Measurements from ENCODE around the gene SPAG8.

SPAG8 gene

GRCh38 chr9:35771943-35772342, 40.1 kb downstream of the SPAG8 start:
- TF ChIP-seq EZH2phosphoT487 (IDR thresholded peaks at IDR 0.05; ENCODE audit: borderline replicate concordance), result no peak
- TF ChIP-seq, protein P1, sequence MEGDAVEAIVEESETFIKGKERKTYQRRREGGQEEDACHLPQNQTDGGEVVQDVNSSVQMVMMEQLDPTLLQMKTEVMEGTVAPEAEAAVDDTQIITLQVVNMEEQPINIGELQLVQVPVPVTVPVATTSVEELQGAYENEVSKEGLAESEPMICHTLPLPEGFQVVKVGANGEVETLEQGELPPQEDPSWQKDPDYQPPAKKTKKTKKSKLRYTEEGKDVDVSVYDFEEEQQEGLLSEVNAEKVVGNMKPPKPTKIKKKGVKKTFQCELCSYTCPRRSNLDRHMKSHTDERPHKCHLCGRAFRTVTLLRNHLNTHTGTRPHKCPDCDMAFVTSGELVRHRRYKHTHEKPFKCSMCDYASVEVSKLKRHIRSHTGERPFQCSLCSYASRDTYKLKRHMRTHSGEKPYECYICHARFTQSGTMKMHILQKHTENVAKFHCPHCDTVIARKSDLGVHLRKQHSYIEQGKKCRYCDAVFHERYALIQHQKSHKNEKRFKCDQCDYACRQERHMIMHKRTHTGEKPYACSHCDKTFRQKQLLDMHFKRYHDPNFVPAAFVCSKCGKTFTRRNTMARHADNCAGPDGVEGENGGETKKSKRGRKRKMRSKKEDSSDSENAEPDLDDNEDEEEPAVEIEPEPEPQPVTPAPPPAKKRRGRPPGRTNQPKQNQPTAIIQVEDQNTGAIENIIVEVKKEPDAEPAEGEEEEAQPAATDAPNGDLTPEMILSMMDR (conservative IDR thresholded peaks at IDR 0.05; ENCODE audit: low read length), result no peak
- Histone ChIP-seq H3K9me3 (ENCODE audit: insufficient read depth, low read depth, low read length) (no peaks in the 10 kb centered on the region), H3K27me3 (ENCODE audit: insufficient read depth, low read length, poor library complexity, severe bottlenecking) (no peaks in the 10 kb centered on the region), H3K4me3 (ENCODE audit: low read length, poor library complexity, severe bottlenecking) (no peak overlapping the region), H3K36me3 (ENCODE audit: insufficient read depth, low read length) (no peaks in the 10 kb centered on the region), H3F3A (ENCODE audit: low read depth) (no peaks in the 10 kb centered on the region), H3K9ac (ENCODE audit: low read depth, low read length, poor library complexity, severe bottlenecking) (no peak overlapping the region), H3K4me1 (ENCODE audit: insufficient read depth, low read length, poor library complexity, severe bottlenecking) (no peaks in the 10 kb centered on the region), H2AFZ (ENCODE audit: low read length) (no peak overlapping the region), H3K79me2 (ENCODE audit: insufficient read depth, low read length) (peaks cover 31% of the 10 kb centered on the region), H3K4me2 (ENCODE audit: low read depth, low read length, poor library complexity, severe bottlenecking) (no peak overlapping the region), H4K20me1 (ENCODE audit: insufficient read depth, low read length, poor library complexity, severe bottlenecking) (peaks cover 4% of the 10 kb centered on the region), H3K9me2 (replicated peaks; ENCODE audit: low read depth, low read length) (no peaks in the 10 kb centered on the region)

GRCh38 chr9:35771534-35771933, 40.5 kb downstream of the SPAG8 start:
- Histone ChIP-seq H3K9me2 (replicated peaks; ENCODE audit: low read depth, low read length) (no peaks in the 10 kb centered on the region), H3K27me3 (ENCODE audit: insufficient read depth, low read length, poor library complexity, severe bottlenecking) (no peaks in the 10 kb centered on the region), H3K4me1 (ENCODE audit: insufficient read depth, low read length, poor library complexity, severe bottlenecking) (no peaks in the 10 kb centered on the region), H4K20me1 (ENCODE audit: insufficient read depth, low read length, poor library complexity, severe bottlenecking) (peaks cover 8% of the 10 kb centered on the region), H3F3A (ENCODE audit: low read depth) (no peaks in the 10 kb centered on the region), H3K36me3 (ENCODE audit: insufficient read depth, low read length) (no peaks in the 10 kb centered on the region), H3K79me2 (ENCODE audit: insufficient read depth, low read length) (peaks cover 31% of the 10 kb centered on the region), H3K4me2 (ENCODE audit: low read depth, low read length, poor library complexity, severe bottlenecking) (no peak overlapping the region), H3K4me3 (ENCODE audit: low read length, poor library complexity, severe bottlenecking) (no peak overlapping the region), H3K9me3 (ENCODE audit: insufficient read depth, low read depth, low read length) (no peaks in the 10 kb centered on the region), H3K9ac (ENCODE audit: low read depth, low read length, poor library complexity, severe bottlenecking) (no peak overlapping the region), H2AFZ (ENCODE audit: low read length) (no peak overlapping the region)
- TF ChIP-seq, protein P1 (conservative IDR thresholded peaks at IDR 0.05; ENCODE audit: low read length), result no peak
- no peak for TF ChIP-seq EZH2phosphoT487 (IDR thresholded peaks at IDR 0.05; ENCODE audit: borderline replicate concordance)

- Histone ChIP-seq H3K9ac (ENCODE audit: low read depth, low read length, poor library complexity, severe bottlenecking) (no peak overlapping the region), H3K9me2 (replicated peaks; ENCODE audit: low read depth, low read length) (no peaks in the 10 kb centered on the region), H3F3A (ENCODE audit: low read depth) (no peaks in the 10 kb centered on the region), H3K4me3 (ENCODE audit: low read length, poor library complexity, severe bottlenecking) (no peak overlapping the region), H3K79me2 (ENCODE audit: insufficient read depth, low read length) (peaks cover 33% of the 10 kb centered on the region), H2AFZ (ENCODE audit: low read length) (no peak overlapping the region), H3K9me3 (ENCODE audit: insufficient read depth, low read depth, low read length) (no peaks in the 10 kb centered on the region), H3K27me3 (ENCODE audit: insufficient read depth, low read length, poor library complexity, severe bottlenecking) (no peaks in the 10 kb centered on the region), H3K4me1 (ENCODE audit: insufficient read depth, low read length, poor library complexity, severe bottlenecking) (no peaks in the 10 kb centered on the region), H3K4me2 (ENCODE audit: low read depth, low read length, poor library complexity, severe bottlenecking) (no peak overlapping the region), H3K36me3 (ENCODE audit: insufficient read depth, low read length) (no peaks in the 10 kb centered on the region), H4K20me1 (ENCODE audit: insufficient read depth, low read length, poor library complexity, severe bottlenecking) (peaks cover 9% of the 10 kb centered on the region)
- TF ChIP-seq, protein P1 (conservative IDR thresholded peaks at IDR 0.05; ENCODE audit: low read length), result no peak
- no peak for TF ChIP-seq EZH2phosphoT487 (IDR thresholded peaks at IDR 0.05; ENCODE audit: borderline replicate concordance)
Observed at GRCh38 chr9:35771075-35771433, 41.0 kb downstream of the SPAG8 start.

All from Loucy (cell line).